Neural cell (in vitro differentiated cells): ENCODE measurements around the gene ARHGAP24. TPM values are rescaled to one million over a fixed set of nuclear protein-coding genes. Genes with fewer than 3 reads are reported as not detected.

Experiments used
- H2AFZ ChIP-seq: fragments of 200-600, 300-800 bp; sonication (generic), shearing (Covaris generic); 2 replicates; pipeline ENCODE4 v1.6.0; 2014; ENCODE audit warnings: low read depth, mild to moderate bottlenecking, antibody characterized with exemption, low read length, moderate library complexity
- H3F3A ChIP-seq: fragments of 200-600 bp; shearing (Covaris generic); 2 replicates; pipeline ENCODE4 v1.6.1; 2016; ENCODE audit warnings: mild to moderate bottlenecking, moderate library complexity, mixed read lengths, antibody characterized with exemption, low read length; ENCODE audit not compliant: insufficient read depth, poor library complexity, severe bottlenecking
- H3K27ac ChIP-seq: fragments of 200-600, 300-800 bp; sonication (generic), shearing (Covaris generic); 2 replicates; pipeline ENCODE4 v1.5.1; 2014; ENCODE audit warnings: mild to moderate bottlenecking, low read length, moderate library complexity
- H3K27me3 ChIP-seq: fragments of 300-800, 200-600 bp; sonication (generic), shearing (Covaris generic); 2 replicates; pipeline ENCODE4 v1.6.0; 2014; ENCODE audit warnings: mild to moderate bottlenecking, low read depth, low read length, moderate library complexity; ENCODE audit not compliant: insufficient read depth
- H3K36me3 ChIP-seq: fragments of 300-800, 200-600 bp; sonication (generic), shearing (Covaris generic); 2 replicates; pipeline ENCODE4 v1.5.1; 2014; ENCODE audit warnings: mild to moderate bottlenecking, antibody characterized with exemption, low read length, moderate library complexity; ENCODE audit not compliant: insufficient read depth
- H3K4me2 ChIP-seq: fragments of 300-800, 200-600 bp; sonication (generic), shearing (Covaris generic); 2 replicates; pipeline ENCODE4 v1.6.0; 2014; ENCODE audit warnings: mild to moderate bottlenecking, low read length
- H3K4me3 ChIP-seq: fragments of 300-800, 200-600 bp; sonication (generic), shearing (Covaris generic); 2 replicates; pipeline ENCODE4 v1.5.1; 2014; ENCODE audit warnings: mild to moderate bottlenecking, low read length, moderate library complexity
- H3K79me2 ChIP-seq: fragments of 200-600 bp; shearing (Covaris generic); replicated peaks from 2 replicates; pipeline ENCODE4 v1.6.0; 2014; ENCODE audit warnings: mild to moderate bottlenecking, low read length, moderate library complexity; ENCODE audit not compliant: insufficient read depth
- H3K9ac ChIP-seq: fragments of 300-800, 200-600 bp; sonication (generic), shearing (Covaris generic); 2 replicates; pipeline ENCODE4 v1.6.1; 2016; ENCODE audit warnings: mild to moderate bottlenecking, low read length, mixed read lengths
- H3K9me2 ChIP-seq: fragments of 200-600 bp; shearing (Covaris generic); 2 replicates; pipeline ENCODE4 v1.6.1; 2016; ENCODE audit warnings: mild to moderate bottlenecking, low read length, mixed read lengths; ENCODE audit not compliant: insufficient read depth
- H3K9me3 ChIP-seq: fragments of 200-600, 300-800 bp; sonication (generic), shearing (Covaris generic); 2 replicates; pipeline ENCODE4 v1.6.1; 2016; ENCODE audit warnings: mild to moderate bottlenecking, mixed run types, low read length, moderate library complexity, mixed read lengths
- H4K20me1 ChIP-seq: fragments of 200-600 bp; shearing (Covaris generic); 2 replicates; pipeline ENCODE4 v1.6.1; 2016; ENCODE audit warnings: mild to moderate bottlenecking, mixed run types; ENCODE audit not compliant: insufficient read depth
- CTCF ChIP-seq: fragments of 450-650 bp; IDR thresholded peaks from 2 replicates; pipeline ENCODE4 v1.5.1; 2014; ENCODE audit warnings: antibody characterized with exemption, mild to moderate bottlenecking, moderate library complexity; ENCODE audit not compliant: poor library complexity, severe bottlenecking
- EP300 ChIP-seq: fragments of 450-650 bp; conservative IDR thresholded peaks from 2 replicates; pipeline ENCODE4 v1.6.1; 2014; ENCODE audit warnings: antibody characterized with exemption, mild to moderate bottlenecking, moderate library complexity; ENCODE audit not compliant: poor library complexity, severe bottlenecking
- EZH2 ChIP-seq: fragments of 200-600, 300-800 bp; shearing (Covaris generic), sonication (generic); IDR thresholded peaks from 2 replicates; pipeline ENCODE4 v1.6.1; 2014; ENCODE audit warnings: antibody characterized with exemption, low read length, borderline replicate concordance, mild to moderate bottlenecking; ENCODE audit not compliant: insufficient read depth, poor library complexity, severe bottlenecking
- MXI1 ChIP-seq: fragments of 450-650 bp; conservative IDR thresholded peaks from 2 replicates; pipeline ENCODE4 v1.6.1; 2014; ENCODE audit warnings: antibody characterized with exemption, mild to moderate bottlenecking; ENCODE audit not compliant: poor library complexity, severe bottlenecking
- POLR2AphosphoS5 ChIP-seq: IDR thresholded peaks from 2 replicates; pipeline ENCODE4 v1.6.1; 2012
- RAD21 ChIP-seq: fragments of 450-650 bp; conservative IDR thresholded peaks from 2 replicates; pipeline ENCODE4 v1.6.1; 2014; ENCODE audit warnings: antibody characterized with exemption, mild to moderate bottlenecking, moderate library complexity
- REST ChIP-seq: IDR thresholded peaks from 2 replicates; pipeline ENCODE4 v1.6.1; 2012; ENCODE audit warnings: borderline replicate concordance
- SMC3 ChIP-seq: fragments of 450-650 bp; conservative IDR thresholded peaks from 2 replicates; pipeline ENCODE4 v1.6.1; 2014; ENCODE audit warnings: antibody characterized with exemption, mild to moderate bottlenecking, moderate library complexity; ENCODE audit not compliant: poor library complexity
- TAF1 ChIP-seq: IDR thresholded peaks from 2 replicates; pipeline ENCODE4 v1.6.1; 2012; ENCODE audit warnings: low read depth
- polyA plus RNA-seq: library from polyadenylated mRNA; depleted of rRNA; stranded (reverse); fragments of >200 nt; gene quantifications from 2 replicates; pipeline ENCODE4 v1.2.3, GENCODE V29; 2014

ARHGAP24 gene
- polyA plus RNA-seq, 1 donor from 2014 or later, result 2.9 TPM

- H3K9ac ChIP-seq, result no peak overlapping the region
- H2AFZ ChIP-seq, result no peak overlapping the region
- H3K27me3 ChIP-seq, result no peaks in the 10 kb centered on the region
- H4K20me1 ChIP-seq, result no peaks in the 10 kb centered on the region
- H3K27ac ChIP-seq, result no peak overlapping the region
- H3K4me2 ChIP-seq, result no peak overlapping the region
- TF ChIP-seq TAF1, result no peak
- TF ChIP-seq SMC3, result no peak
- no peak for TF ChIP-seq RAD21
- no peak for TF ChIP-seq EZH2
- TF ChIP-seq EP300, result no peak
- no peaks in the 10 kb centered on the region for H3K36me3 ChIP-seq
- no peaks in the 10 kb centered on the region for H3K9me2 ChIP-seq
- H3F3A ChIP-seq, result no peaks in the 10 kb centered on the region
- no peaks in the 10 kb centered on the region for H3K79me2 ChIP-seq
- H3K4me3 ChIP-seq, result no peak overlapping the region
- no peaks in the 10 kb centered on the region for H3K9me3 ChIP-seq
Measured at GRCh38 chr4:85496126-85496849, 21.3 kb downstream of the ARHGAP24 start.

- no peak for TF ChIP-seq EZH2
- TF ChIP-seq RAD21, result no peak
- no peak for TF ChIP-seq CTCF
- TF ChIP-seq EP300, result no peak
- TF ChIP-seq MXI1, result no peak
- TF ChIP-seq REST, result no peak
- no peak for TF ChIP-seq TAF1
- no peak for TF ChIP-seq POLR2AphosphoS5
- TF ChIP-seq SMC3, result no peak
- H3K79me2 ChIP-seq, result no peaks in the 10 kb centered on the region
- no peak overlapping the region for H3K4me2 ChIP-seq
- H3K4me3 ChIP-seq, result no peak overlapping the region
- H3K9me3 ChIP-seq, result no peaks in the 10 kb centered on the region
- no peaks in the 10 kb centered on the region for H4K20me1 ChIP-seq
- H3F3A ChIP-seq, result no peaks in the 10 kb centered on the region
- no peaks in the 10 kb centered on the region for H3K9me2 ChIP-seq
- no peaks in the 10 kb centered on the region for H3K36me3 ChIP-seq
- no peak overlapping the region for H2AFZ ChIP-seq
- H3K27me3 ChIP-seq, result no peaks in the 10 kb centered on the region
- no peak overlapping the region for H3K27ac ChIP-seq
- no peak overlapping the region for H3K9ac ChIP-seq
Measured at GRCh38 chr4:85496933-85497332, 22.0 kb downstream of the ARHGAP24 start.
